Skeletal muscle satellite cell (primary cell): Measurements from ENCODE around the gene TERT.
"Not testable (repeated sequence)": the region's sequence is repeated elsewhere in the genome, so short reads cannot be mapped to it uniquely, and the experiment has no call there.

Source experiments
- H3K27me3 ChIP-seq: 2 replicates; pipeline ENCODE4 v1.7.0; 2013; ENCODE audit warnings: low read length; ENCODE audit not compliant: control insufficient read depth, insufficient read depth
- H3K36me3 ChIP-seq: 2 replicates; pipeline ENCODE4 v1.7.0; 2013; ENCODE audit warnings: mild to moderate bottlenecking, control low read depth, low read length; ENCODE audit not compliant: insufficient read depth
- H3K4me1 ChIP-seq: 2 replicates; pipeline ENCODE4 v1.7.0; 2013; ENCODE audit warnings: low read length; ENCODE audit not compliant: control insufficient read depth, insufficient read depth
- H3K4me2 ChIP-seq: 2 replicates; pipeline ENCODE4 v1.7.0; 2013; ENCODE audit warnings: mild to moderate bottlenecking, low read length
- H3K4me3 ChIP-seq: 2 replicates; pipeline ENCODE4 v1.7.0; 2013; ENCODE audit warnings: low read length
- H3K9ac ChIP-seq: 2 replicates; pipeline ENCODE4 v1.7.0; 2013; ENCODE audit warnings: mild to moderate bottlenecking, low read depth, low read length, moderate library complexity
- H3K9me3 ChIP-seq: replicated peaks from 2 replicates; pipeline ENCODE4 v1.7.0; 2013; ENCODE audit warnings: mild to moderate bottlenecking, control low read depth, low read length

TERT gene

DNA sequence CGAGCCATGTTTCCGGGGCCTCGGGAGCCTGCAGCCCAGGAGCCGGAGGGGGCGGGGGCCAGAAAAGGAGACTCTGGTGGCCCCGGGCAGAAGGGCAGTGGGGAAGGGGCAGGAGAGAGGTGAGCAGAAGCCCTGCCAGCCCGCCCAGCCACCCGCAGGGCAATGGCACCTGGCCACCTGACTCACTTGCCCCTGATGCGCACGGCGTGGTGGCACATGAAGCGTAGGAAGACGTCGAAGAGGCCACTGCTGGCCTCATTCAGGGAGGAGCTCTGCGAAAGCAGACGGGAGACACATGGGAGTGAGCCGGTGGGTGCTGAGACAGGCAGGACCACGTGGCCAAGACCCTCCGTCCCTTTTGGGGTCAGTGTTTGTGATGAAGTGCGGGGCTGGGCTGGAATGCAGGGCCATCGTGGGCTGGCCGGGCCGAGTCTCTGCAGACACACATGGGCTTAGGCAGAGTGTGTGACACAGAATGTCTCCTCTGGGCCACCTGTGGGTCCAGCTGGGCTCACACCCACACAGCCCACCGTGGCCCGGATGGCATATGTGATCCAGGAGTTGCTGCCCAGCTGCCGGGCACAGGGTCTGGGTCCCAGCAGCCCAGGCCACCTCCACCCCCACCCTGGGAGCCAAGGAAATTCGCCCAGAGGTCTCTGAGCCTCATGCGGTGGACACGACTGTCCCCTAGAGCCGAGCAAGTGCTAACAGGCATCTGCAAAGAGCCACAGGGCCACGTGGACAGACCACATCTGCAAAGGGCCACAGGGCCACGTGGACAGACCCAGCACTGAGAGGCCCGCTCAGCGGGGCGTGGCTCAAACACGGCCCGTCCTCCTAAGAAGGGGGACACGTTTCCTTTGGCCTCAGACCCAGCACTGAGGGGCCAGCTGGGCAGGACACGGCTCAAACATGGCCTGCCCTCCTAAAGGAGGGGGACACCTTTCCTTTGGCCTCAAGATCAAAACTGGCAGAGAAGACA is 23.6 kb downstream of the TERT start:
- Histone ChIP-seq H3K9me3 (peaks cover 4% of the 10 kb centered on the region), H3K4me3 (no peak overlapping the region), H3K4me1 (no peaks in the 10 kb centered on the region), H3K27me3 (no peaks in the 10 kb centered on the region), H3K36me3 (no peaks in the 10 kb centered on the region), H3K4me2 (no peak overlapping the region), H3K9ac (no peak overlapping the region)

DNA sequence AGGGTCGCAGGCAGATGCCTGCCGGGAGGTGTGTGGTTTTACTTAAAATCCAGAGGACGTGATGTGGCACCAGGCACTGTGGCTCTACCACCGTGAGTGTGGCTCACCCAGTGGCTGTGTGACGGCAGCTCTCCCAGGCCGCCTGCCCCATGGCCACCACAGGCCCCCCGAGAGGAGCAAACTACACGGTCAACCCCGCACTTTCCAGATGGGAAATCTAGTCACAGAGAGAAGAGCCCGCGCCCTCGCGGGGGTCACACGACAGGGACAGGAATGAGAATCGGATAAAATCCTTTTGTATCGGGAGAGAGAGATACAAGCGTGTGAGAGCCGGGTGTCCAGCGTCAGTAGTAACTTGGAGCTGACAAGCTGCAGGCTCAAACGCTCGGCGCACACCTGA is 24.4 kb downstream of the TERT start:
- H3K27me3 ChIP-seq: no peaks in the 10 kb centered on the region
- no peak overlapping the region for H3K4me2 ChIP-seq
- H3K4me3 ChIP-seq: no peak overlapping the region
- peaks cover 4% of the 10 kb centered on the region for H3K9me3 ChIP-seq
- H3K9ac ChIP-seq: no peak overlapping the region
- no peaks in the 10 kb centered on the region for H3K36me3 ChIP-seq
- no peaks in the 10 kb centered on the region for H3K4me1 ChIP-seq

DNA sequence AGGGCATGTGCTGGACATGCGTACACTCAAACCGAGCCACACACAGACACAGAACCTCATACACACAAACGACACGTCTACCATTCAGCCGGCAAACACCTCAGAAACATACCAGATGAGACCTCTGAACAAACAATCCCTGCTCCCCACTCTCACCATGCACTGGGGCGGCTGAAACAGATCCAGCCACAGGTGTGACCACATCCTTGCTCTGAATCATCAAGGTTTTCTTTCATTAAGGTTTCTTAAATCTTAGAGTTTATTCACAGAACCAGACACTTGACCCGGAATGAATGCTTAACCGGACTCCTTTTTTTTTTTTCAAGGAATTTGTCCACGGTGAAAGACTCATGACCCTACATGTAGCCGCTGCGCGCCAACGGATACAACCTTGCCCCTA is 26.2 kb downstream of the TERT start:
- H3K9me3 ChIP-seq: peaks cover 6% of the 10 kb centered on the region
- H3K27me3 ChIP-seq: no peaks in the 10 kb centered on the region
- no peak overlapping the region for H3K4me2 ChIP-seq
- no peaks in the 10 kb centered on the region for H3K4me1 ChIP-seq
- no peak overlapping the region for H3K9ac ChIP-seq
- no peaks in the 10 kb centered on the region for H3K36me3 ChIP-seq
- no peak overlapping the region for H3K4me3 ChIP-seq

- Histone ChIP-seq H3K9ac (no peak overlapping the region), H3K4me2 (no peak overlapping the region), H3K4me1 (no peaks in the 10 kb centered on the region), H3K27me3 (no peaks in the 10 kb centered on the region), H3K4me3 (no peak overlapping the region), H3K36me3 (no peaks in the 10 kb centered on the region), H3K9me3 (peaks cover 7% of the 10 kb centered on the region)
These were observed 26.8 kb downstream of the TERT start for GRCh38 chr5:1268056-1268455.

DNA sequence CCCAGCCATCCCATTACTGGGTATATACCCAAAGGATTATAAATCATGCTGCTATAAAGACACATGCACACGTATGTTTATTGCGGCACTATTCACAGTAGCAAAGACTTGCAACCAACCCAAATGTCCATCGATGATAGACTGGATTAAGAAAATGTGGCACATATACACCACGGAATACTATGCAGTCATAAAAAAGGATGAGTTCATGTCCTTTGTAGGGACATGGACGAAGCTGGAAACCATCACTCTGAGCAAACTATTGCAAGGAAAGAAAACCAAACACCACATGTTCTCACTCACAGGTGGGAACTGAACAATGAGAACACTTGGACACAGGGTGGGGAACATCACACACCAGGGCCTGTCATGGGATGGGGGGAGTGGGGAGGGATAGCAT is 27.4 kb downstream of the TERT start:
- not testable (repeated sequence) for H3K4me1 ChIP-seq, H3K4me2 ChIP-seq, H3K27me3 ChIP-seq, H3K4me3 ChIP-seq, H3K9ac ChIP-seq, H3K36me3 ChIP-seq
- peaks cover 13% of the 10 kb centered on the region for H3K9me3 ChIP-seq

DNA sequence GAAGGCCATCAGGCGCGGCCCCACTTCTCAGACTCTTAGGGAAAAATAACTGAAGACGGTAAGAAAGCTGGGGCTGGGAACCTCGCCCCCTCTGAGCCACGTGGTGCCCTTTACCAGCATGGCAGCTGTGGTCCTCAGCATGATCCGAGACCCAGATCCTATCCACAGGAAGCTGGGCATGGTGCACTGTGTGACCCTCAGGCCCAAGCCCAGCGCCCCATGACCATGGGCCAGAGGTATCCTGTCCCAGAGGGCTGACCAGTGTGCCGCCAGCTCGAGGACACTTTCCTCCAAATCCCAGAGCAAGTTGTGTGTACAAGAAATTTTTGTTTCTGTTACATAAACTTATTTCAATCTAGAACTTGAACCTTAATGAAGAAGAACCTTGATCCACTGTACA is 28.1 kb downstream of the TERT start:
- H3K36me3 ChIP-seq: no peaks in the 10 kb centered on the region
- no peak overlapping the region for H3K4me2 ChIP-seq
- no peaks in the 10 kb centered on the region for H3K27me3 ChIP-seq
- no peaks in the 10 kb centered on the region for H3K4me1 ChIP-seq
- H3K9ac ChIP-seq: no peak overlapping the region
- H3K4me3 ChIP-seq: no peak overlapping the region
- peaks cover 9% of the 10 kb centered on the region for H3K9me3 ChIP-seq

DNA sequence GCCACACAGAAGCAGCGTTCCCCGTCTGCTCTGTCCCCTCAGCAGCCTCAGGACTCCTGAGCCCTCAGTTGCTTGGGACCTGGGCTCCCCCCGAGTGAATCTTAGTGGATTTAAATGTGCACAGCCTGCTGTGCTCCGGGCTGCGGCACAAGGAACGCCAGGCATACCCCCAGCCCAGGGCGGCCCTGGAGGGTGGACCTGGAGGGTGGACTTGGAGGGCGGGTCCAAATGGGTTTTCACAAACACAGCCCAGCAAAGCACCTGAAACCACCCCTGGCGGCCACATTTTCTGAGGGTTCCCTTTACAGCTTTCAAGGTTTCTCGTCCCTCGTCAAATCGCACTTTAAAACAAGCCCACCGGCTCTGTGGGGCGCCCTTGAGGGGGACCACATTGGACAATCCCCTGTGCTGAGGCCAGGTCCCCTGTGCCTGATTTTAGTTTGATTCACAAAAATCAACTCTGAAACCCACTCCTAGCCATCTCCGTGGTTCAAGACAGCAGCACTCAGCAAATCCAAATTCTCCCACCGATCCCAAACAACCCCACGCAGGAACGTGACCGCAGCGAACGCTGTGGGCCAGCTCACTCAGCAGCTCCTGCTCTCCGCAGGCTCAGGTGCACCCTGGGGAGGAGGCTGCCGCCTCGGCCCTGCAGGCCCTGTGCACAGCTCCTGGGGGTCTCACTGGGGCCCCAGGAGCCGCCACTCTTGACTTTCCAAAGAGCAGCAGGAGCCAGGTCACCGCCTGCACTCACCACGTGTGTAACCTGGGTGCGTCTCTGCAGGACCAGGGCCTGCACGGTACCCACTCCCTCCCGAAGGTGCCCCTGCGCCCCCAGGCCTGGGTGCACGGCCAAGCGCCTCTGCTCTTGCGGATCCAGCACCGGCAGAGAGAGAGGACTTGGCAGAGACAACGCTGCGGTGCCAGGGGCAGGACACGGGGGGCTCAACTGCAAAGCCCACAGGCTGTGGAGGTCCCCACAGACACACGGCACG is 29.1 kb downstream of the TERT start:
- Histone ChIP-seq H3K4me1 (no peaks in the 10 kb centered on the region), H3K4me3 (no peak overlapping the region), H3K9me3 (peaks cover 10% of the 10 kb centered on the region), H3K27me3 (no peaks in the 10 kb centered on the region), H3K36me3 (no peaks in the 10 kb centered on the region), H3K9ac (no peak overlapping the region), H3K4me2 (no peak overlapping the region)

DNA sequence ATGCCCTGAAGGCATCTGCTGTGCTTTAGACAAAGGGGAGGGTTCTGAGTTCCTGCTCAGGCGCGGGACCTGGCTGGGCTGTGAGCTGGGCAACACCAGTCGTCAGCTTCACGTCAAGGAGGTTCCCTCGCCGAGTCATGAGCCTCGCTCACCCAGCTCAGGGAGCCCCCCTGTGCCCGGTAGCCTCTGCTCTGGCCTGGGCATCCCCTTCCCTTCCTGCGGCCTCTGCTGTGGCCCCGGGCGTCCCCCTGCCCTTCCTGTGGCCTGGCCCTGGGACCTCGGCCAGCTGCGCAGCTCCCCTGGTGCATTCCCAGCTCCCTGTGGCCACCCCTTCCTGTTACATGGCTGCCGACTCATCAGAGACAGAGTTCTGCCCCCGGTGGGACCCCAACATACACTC is 29.8 kb downstream of the TERT start:
- Histone ChIP-seq H3K36me3 (no peaks in the 10 kb centered on the region), H3K4me3 (no peak overlapping the region), H3K9ac (no peak overlapping the region), H3K9me3 (peaks cover 13% of the 10 kb centered on the region), H3K27me3 (no peaks in the 10 kb centered on the region), H3K4me2 (no peak overlapping the region), H3K4me1 (no peaks in the 10 kb centered on the region)

GRCh38 chr5:1264211-1264610 is 30.7 kb downstream of the TERT start:
- H3K4me2 ChIP-seq: no peak overlapping the region
- H3K4me3 ChIP-seq: no peak overlapping the region
- no peaks in the 10 kb centered on the region for H3K36me3 ChIP-seq
- no peaks in the 10 kb centered on the region for H3K27me3 ChIP-seq
- no peaks in the 10 kb centered on the region for H3K4me1 ChIP-seq
- no peak overlapping the region for H3K9ac ChIP-seq
- peaks cover 15% of the 10 kb centered on the region for H3K9me3 ChIP-seq

DNA sequence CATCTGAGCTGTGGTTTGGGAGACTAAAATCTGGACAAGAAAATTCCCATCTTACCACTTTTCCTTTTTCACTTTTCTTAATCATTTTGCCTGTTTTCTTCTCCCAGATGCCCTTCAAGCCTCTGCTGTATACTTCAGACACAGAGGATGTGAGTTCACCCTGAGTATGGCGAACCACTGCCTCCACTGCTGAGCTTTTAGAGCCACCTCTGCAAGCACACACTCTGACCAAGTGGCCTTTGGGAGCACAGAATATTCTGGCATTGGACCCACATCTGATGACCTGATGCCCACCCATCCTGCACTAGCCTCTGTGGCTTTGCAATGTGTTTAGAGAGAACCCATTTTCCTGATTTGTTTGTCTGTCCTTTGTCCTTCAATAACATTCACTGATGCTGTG is 32.5 kb downstream of the TERT start:
- no peak overlapping the region for H3K9ac ChIP-seq
- H3K9me3 ChIP-seq: peaks cover 15% of the 10 kb centered on the region
- H3K27me3 ChIP-seq: no peaks in the 10 kb centered on the region
- H3K4me1 ChIP-seq: no peaks in the 10 kb centered on the region
- no peak overlapping the region for H3K4me3 ChIP-seq
- H3K36me3 ChIP-seq: no peaks in the 10 kb centered on the region
- H3K4me2 ChIP-seq: no peak overlapping the region

DNA sequence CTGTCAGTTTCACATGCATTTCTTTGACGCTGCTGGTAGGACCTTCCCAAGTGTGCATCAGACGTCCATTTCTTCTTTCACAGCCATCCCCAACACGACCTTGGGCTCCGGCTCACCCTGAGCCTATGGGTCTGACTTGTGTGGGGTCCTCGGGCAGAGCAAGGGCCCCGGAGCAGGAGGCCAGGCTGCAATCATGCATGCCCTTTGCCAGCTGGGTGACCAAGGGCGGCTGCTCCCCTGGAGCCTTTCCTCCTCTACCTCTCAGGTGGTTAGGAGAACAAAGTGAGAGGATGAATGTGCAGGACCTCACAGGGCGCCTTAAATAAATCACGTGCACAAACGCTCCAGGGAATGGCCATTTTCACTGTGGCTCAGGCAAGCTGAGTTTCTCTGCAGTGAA is 33.2 kb downstream of the TERT start:
- Histone ChIP-seq H3K9ac (no peak overlapping the region), H3K27me3 (no peaks in the 10 kb centered on the region), H3K4me2 (no peak overlapping the region), H3K36me3 (no peaks in the 10 kb centered on the region), H3K9me3 (peaks cover 19% of the 10 kb centered on the region), H3K4me3 (no peak overlapping the region), H3K4me1 (no peaks in the 10 kb centered on the region)
